ENCODE data around the gene SLC39A8.

GRCh38 chr4:102312417-102312816 is 32.9 kb downstream of the SLC39A8 start:
- TF ChIP-seq CTCF (IDR thresholded peaks at IDR 0.05) = no peak
- TF ChIP-seq POLR2A (IDR thresholded peaks at IDR 0.05) = no peak
- no peak for TF ChIP-seq POLR2AphosphoS5 (IDR thresholded peaks at IDR 0.05; ENCODE audit: insufficient read depth in 1 of 2, low read depth in 1 of 2)

Measured in vagina (tissue), 2 donors.